Measurements from ENCODE around the gene RNU1-3.
"Not testable (repeated sequence)": the region's sequence is repeated elsewhere in the genome, so short reads cannot be mapped to it uniquely, and the experiment has no call there.

RNU1-3 gene

GRCh38 chr1:16636551-16637195, 30.1 kb downstream of the RNU1-3 start:
- DNase-seq (ENCODE audit: low spot score) = not testable (repeated sequence)

- DNase-seq (ENCODE audit: low spot score) = not testable (repeated sequence)
Observed at GRCh38 chr1:16635959-16636358, 30.8 kb downstream of the RNU1-3 start.

GRCh38 chr1:16633540-16634282, 33.0 kb downstream of the RNU1-3 start:
- DNase-seq (ENCODE audit: low spot score) = not testable (repeated sequence)

- not testable (repeated sequence) for DNase-seq (ENCODE audit: low spot score)
Observed at GRCh38 chr1:16632044-16632850, 34.5 kb downstream of the RNU1-3 start.

GRCh38 chr1:16631248-16632043, 35.3 kb downstream of the RNU1-3 start:
- DNase-seq (ENCODE audit: low spot score) = no peak

GRCh38 chr1:16630661-16631247, 36.0 kb downstream of the RNU1-3 start:
- DNase-seq (ENCODE audit: low spot score) = no peak

- DNase-seq (ENCODE audit: low spot score) = not testable (repeated sequence)
Observed at GRCh38 chr1:16629916-16630530, 36.7 kb downstream of the RNU1-3 start.

- DNase-seq (ENCODE audit: low spot score) = no peak
Observed at GRCh38 chr1:16628361-16629111, 38.2 kb downstream of the RNU1-3 start.

GRCh38 chr1:16626409-16626983, 40.3 kb downstream of the RNU1-3 start:
- not testable (repeated sequence) for DNase-seq (ENCODE audit: low spot score)

GRCh38 chr1:16625497-16626408, 41.0 kb downstream of the RNU1-3 start:
- DNase-seq (ENCODE audit: low spot score) = no peak

GRCh38 chr1:16623812-16624719, 42.7 kb downstream of the RNU1-3 start:
- not testable (repeated sequence) for DNase-seq (ENCODE audit: low spot score)

- DNase-seq (ENCODE audit: low spot score) = not testable (repeated sequence)
Observed at GRCh38 chr1:16623337-16623736, 43.4 kb downstream of the RNU1-3 start.

- not testable (repeated sequence) for DNase-seq (ENCODE audit: low spot score)
Observed at GRCh38 chr1:16621681-16622315, 45.0 kb downstream of the RNU1-3 start.

GRCh38 chr1:16621300-16621658, 45.5 kb downstream of the RNU1-3 start:
- DNase-seq (ENCODE audit: low spot score) = no peak

GRCh38 chr1:16619803-16620501, 46.8 kb downstream of the RNU1-3 start:
- not testable (repeated sequence) for DNase-seq (ENCODE audit: low spot score)

GRCh38 chr1:16618719-16619118, 48.0 kb downstream of the RNU1-3 start:
- DNase-seq (ENCODE audit: low spot score) = no peak

Measured in hepatic stellate cell (primary cell).